NCI-H1436 treated with DMSO at 0.1 percent for 48 hours (cell line): ENCODE data around the gene KCNH5.
A peak's percentile ranks its signal among the peaks of the same experiment; 100 is the strongest.

Source experiments
- DNase-seq: peaks from one replicate; lab custom pipeline; 2025; lab: John Stamatoyannopoulos, UW

Gene KCNH5

DNA sequence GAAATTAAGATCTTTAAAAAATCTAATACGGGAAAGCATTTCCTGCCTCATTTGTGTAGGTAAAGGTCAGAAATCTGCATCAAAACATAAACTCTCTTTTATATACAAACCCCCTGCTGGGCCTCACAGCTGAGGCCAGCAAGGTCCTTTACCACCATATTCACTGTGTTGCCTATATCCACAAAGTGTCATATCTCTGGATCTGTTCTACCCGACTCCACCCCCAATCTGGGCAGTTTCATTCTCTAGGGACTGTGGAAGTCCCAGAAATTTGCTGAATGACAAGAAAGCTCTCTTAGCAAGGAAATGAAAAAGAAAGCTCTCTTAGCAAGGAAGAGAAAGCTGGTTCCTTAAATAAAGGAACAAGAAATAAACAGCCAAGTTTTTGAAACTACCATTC, 301.7 kb downstream of the KCNH5 start:
- DNase-seq, result no peak

DNA sequence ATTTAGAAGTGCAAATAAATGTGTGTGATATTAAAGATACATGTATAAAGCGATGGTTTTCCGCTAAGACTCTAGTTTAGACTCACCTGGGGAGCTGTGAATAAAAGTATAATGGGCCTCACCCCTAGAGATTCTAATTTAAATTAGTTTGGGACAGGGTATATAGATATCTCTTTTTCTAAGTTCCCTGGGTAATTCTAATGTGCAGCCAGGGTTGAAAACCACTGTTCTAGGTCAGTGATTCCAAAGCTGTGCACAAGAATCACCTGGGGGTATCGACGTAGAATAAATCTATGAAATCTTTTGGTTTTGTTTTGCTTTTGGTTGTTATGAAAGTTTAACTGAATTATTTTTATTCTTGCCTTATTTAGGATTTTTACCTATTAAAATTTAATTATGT, 302.1 kb downstream of the KCNH5 start:
- no peak for DNase-seq

DNA sequence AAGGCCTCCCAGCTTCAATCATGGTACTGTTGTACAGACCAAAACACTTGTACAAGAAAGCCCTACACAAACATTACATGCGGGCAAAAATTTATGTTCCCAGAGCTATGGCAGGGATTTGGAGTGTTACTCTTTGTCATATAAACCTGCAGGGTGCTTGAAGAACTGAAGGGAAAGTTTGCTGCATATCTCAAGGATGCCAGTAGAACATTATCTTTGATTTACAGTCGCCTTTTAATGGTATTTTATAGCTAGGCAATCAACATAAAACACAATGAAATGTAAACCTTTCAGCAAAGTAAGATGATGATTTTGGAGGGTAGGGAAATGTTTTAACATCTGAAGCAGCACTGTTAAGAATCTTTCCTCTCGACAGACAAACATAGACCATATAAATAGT, 305.6 kb downstream of the KCNH5 start:
- no peak for DNase-seq

- no peak for DNase-seq
Observed at GRCh38 chr14:62736048-62737043, 308.9 kb downstream of the KCNH5 start.

- no peak for DNase-seq
Observed at GRCh38 chr14:62734831-62735230, 310.4 kb downstream of the KCNH5 start.

DNA sequence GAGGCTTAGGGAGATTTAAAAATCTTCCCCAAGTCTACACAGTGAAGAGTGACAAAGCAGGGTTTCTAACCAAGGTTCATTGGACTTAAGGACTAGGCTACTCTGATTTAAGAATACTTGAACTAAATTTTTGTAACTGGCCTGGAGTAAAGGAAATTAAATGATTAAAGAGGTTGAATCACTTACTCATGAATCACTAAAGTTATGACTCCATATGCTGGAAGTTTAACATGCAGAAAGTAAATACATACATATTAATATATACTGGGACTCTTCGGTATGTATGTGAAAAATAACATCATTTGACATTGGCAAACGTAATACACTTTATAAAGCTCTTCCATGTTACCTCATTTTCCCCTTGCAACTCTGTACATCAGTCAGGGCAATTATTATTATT, 322.9 kb downstream of the KCNH5 start:
- no peak for DNase-seq

GRCh38 chr14:62718629-62719028, 326.6 kb downstream of the KCNH5 start:
- no peak for DNase-seq

DNA sequence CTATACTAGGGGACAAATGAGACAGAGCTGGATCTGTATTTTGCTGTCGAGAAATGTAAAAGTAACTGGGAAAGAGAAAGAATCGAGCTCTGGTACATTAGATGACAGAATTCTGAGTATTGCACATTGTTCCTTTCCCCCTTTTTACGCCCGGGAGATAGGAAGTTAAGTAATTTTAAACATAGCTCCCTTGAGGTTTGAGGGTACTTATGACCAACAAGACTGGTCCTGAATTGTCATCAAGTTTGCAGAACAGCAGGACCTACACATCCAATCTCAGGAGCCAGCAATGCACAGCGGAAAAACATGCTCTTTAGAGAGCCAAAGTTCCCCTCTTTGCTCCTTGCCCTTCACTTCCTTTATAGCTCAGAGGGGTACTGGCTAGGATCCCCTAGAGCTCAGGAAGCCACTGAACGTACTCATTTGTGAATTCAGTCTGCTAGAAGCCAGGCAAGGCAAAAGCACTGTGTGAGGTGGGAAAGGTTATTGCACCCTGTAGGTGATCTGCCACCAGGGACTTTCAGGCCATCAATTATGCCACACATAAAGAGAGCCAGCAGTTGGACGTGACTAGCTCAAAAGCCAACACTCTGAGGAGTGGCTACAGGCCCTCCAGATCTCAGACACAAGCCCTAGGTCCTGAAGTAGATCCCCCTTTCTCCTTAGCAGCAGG, 333.8 kb downstream of the KCNH5 start:
- DNase-seq, result no peak

GRCh38 chr14:62710811-62711210, 334.4 kb downstream of the KCNH5 start:
- no peak for DNase-seq

DNA sequence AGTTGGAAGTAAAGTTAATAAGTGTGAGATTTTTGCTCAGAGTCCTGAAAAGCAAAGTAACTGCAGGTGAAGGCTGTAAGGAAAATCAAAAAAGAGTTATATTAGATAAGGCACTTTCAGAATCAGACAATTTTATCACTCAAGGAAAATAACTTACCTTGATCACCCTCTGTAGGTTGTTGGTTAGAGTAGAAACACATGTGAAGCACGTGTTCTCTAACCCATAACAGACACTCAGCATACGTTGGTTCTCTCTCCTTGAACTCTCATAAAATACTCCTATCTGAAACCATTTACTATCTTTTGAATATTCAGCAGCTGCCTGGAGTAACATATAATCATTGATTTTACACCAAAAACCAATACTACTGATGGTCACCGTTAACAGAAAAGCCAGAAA, 335.5 kb downstream of the KCNH5 start:
- DNase-seq, result no peak

DNA sequence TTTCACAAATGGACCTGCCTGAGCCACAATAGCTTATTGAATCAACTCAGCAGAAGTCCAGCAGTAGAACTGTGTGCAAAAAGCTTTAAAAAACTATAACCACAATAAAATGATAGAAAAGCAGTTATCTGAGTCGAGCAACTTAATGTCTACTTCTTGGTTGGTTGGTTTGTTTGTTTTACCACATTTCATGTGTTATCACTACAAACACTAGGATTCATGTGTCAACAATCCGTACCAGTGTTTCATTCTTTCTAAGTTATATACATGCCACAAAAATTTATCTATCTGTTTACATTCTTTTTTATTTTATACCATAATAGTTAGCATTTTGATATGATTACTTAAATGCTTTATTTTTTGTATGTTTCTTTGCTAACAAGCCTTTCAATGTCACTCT, 339.0 kb downstream of the KCNH5 start:
- DNase-seq, result no peak

GRCh38 chr14:62697461-62697860, 347.8 kb downstream of the KCNH5 start:
- DNase-seq, result no peak

DNA sequence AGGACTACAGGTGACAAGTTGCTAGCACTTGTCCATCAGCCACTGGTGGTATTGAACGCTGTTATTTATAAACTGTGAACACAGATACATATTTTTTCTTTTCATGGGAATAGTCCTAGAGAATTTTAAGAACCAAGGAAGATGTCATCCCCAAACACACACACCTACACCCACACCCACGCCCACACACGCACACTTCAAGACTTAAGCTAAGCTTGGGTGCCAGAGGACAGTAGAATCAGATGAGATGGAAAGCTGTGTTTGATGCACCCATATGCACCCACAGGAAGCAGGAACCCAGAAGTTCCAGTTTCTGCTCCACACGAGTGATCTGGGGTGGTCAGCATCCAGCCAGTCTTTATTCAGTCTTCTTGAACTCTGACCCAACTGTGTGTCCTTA, 348.3 kb downstream of the KCNH5 start:
- no peak for DNase-seq

GRCh38 chr14:62696331-62696924, 348.8 kb downstream of the KCNH5 start:
- no peak for DNase-seq

GRCh38 chr14:62694075-62694474, 351.2 kb downstream of the KCNH5 start:
- no peak for DNase-seq

DNA sequence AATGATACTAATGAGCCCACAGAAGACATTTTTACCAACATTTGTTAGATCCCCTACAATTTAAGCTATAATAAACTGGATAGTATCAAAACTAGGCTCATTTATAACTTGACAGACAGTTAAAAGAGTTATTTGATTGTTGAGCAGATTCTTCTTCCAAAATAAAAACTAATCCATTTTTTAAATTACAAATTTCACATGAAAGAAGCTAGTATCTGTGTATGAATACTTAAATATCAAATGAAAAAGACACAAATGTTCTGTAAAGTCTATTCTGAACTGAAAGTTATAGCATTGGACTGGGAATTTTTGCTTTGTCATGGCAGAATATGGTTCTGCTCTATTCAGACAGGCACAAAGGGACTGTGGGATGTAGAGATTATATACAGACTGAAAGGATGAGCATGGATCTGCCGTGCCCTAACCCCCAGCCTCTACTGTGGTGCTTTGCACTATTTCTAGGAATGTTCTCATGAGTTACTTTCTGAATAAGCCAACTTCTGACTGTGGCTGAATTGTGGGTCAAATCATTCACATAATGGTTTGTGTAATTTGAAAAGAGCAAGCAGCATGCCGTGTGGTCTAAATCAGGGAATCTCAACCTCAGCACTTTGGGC, 352.7 kb downstream of the KCNH5 start:
- DNase-seq, result no peak

GRCh38 chr14:62691647-62692489, 353.4 kb downstream of the KCNH5 start:
- DNase-seq, result peak; percentile 81

DNA sequence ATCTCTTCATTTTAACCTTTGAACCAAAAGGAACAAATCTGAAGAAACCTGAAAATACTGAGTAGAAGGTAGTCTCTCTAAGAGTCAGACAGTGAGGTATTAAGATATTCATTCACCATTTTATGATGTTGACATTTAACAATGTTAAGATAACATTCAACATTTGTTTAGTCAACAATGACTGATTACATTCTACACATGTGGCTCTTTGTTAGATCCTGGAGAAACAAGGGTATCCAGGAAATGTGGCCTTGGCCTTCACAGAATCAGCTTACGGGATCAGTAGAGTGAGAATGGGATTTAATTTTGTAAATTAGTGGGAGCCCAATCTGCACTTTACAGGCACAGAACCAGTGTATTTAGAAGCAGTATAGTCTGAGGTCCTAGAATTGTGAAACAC, 355.5 kb downstream of the KCNH5 start:
- DNase-seq, result no peak

DNA sequence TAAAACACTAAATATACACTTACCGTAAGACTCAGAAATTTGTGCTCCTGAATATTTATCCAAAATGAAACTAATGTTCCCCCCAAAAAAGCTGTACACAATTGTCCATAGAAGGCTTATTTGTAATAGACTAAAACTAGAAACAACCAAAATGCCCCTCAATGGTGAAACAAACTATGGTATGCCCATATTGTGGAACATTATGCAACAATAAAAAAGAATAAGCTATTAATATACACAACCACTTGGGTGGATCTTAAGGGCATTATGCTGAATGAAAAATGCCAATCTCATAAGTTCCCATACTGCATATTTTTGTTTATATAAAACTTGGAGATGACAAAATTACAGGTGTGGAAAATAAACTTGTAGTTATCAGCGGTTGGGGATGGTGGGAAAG, 357.4 kb downstream of the KCNH5 start:
- no peak for DNase-seq

DNA sequence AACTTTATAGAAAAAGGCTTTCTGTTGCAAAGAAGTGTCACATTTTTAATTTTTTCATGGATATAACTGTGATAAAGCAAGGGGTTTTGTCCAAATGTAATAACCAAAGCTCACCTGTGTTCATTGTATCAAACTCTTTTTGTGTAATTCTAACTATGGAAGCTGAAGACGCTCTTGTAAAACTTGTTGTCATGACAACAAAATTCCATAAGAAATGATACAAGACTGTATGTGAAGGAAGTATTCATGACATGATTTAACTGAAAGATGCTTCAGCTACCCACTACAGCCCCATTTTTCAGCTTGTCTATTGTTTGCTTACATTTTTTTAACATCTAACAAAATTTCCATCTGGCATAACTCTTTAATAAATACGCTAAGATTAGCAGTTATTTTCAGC, 360.9 kb downstream of the KCNH5 start:
- no peak for DNase-seq

- no peak for DNase-seq
Observed at GRCh38 chr14:62682208-62682607, 363.1 kb downstream of the KCNH5 start.
